DMS153 (cell line): ENCODE data around the gene CTSZ.
"Not testable (repeated sequence)": the region's sequence is repeated elsewhere in the genome, so short reads cannot be mapped to it uniquely, and the experiment has no call there.

ENCODE experiments used
- DNase-seq: peaks from one replicate; lab custom pipeline; 2025; lab: John Stamatoyannopoulos, UW

Gene CTSZ

DNA sequence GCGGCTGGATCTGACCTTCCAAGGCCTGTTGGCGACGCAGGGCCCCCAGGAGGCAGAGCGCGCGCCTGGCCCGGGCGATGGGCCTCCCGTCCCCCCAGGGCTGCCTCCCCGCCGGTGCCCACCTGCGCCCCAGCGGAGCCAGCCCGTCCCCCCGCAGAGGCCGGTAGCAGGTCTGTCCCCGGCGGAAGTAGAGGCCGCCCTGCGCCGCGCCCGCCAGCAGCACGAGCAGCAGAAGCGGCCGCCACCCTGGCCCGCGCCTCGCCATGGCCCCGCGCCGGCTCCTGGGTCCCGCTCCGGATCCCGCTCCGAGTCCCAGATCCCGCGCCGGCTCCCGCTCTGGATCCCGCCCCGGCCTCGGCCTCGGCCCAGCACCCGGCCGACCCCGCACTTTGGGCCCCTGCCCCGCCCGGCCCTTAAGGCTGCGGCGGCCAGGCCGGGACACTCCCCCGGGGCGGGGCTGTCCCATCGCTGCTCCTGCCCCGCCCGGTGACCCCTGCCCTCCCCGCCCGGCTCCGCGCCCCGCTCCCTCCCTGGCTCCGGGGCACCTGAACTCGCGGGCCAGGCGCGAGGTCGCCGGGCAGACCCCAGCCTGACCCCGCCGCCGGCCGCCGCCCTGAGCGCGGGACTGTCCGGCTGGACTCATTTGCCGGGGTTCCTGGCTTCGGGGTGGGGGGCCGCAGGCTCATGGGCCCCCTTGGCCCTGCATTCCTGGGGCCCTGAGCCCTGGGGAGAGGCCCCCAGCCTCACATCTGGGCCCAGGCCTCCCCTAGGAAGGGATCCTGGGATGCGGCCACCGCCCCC lies at the start of gene CTSZ:
CTSZ (minus strand) TSS at position 391 of the 801 bp plus-strand sequence; CDS start at position 265, 126 bp downstream.
- no peak for DNase-seq

DNA sequence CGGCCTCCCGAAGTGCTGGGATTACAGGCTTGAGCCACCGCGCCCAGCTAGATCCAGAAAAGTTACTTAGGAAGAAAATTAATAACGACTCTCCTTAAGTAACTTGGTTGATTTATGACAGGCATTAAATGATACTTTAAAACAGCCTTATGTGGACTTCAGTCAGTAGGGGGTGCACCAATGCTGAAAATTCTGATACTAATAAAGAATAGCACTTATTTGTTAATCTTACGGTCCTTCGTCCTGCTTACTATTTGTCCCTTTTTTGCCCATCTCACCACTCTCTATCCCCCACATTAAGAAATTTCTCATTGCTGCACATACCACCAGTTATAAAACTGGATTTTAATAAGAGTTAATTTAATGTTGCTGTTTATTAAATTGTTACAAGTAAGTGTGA lies 48.2 kb upstream of the CTSZ start:
- no peak for DNase-seq

GRCh38 chr20:59051666-59052185 lies 44.7 kb upstream of the CTSZ start:
- no peak for DNase-seq

GRCh38 chr20:59050437-59050836 lies 43.4 kb upstream of the CTSZ start:
- DNase-seq = no peak

DNA sequence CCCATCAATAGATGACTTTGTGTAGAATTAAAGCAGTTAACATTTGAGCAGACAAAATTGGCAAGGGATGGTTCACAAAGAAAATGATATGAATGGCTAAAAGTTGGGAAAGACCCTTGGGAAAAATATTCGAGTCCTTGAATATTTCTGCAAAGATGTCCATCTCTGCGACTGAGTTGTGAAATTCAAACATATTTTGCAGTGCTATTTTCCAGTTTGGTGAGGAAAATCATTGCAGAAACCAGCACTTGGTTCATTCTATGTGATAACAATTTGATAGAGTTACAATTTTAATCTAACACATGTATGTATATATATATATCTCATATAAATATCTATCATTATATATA lies 41.6 kb upstream of the CTSZ start:
- no peak for DNase-seq

DNA sequence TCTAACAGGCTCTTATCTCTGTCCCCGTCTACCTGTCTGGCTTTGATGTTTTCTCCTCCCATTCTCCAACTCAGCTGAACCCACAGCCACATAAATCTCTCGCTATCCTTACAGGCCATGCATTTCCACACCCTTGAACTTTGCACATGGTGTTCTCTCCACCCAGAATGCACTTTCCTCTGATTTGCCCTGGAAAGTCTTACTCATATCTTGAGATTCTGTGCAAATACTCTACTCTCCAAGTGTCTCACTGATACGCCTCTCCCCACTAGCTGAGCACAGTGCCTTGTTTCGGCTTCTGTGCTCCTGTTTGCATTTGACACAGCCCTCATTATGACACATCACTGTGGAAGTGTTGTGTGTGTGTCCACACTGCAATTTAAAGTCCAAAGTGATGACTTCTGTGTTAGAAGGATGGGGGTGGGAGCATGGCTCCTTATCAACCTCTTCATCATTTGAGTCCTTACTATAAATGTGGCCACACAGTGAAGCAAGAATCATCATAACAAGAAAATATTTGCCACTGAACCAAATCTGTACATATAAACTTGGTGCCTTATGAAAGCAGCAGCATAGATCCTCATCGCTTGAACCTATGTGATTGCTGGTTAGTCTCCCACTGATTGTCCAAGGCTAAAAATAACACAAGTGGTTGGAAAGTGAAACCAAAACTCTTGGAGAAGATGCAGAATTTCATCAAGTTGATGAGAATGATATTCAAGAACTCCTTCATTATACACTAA lies 41.1 kb upstream of the CTSZ start:
- DNase-seq = no peak

DNA sequence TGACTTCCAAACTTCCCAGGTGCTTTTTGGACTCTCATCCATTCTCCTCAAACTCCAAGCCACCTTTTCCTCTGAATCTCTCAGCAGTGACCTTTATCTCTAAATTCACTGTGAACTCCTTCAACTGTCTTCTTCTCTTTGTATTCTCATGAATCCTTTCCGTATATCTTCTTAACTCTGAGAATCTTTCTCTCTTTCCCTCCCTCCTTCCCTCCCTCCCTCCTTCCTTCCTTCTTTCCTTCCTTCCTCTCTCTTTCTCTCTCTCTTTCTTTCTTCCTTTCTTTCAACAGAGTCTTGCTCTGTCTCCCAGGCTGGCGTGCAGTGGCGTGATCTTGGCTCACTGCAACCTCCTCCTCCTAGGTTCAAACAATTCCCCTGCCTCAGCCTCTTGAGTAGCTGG lies 39.8 kb upstream of the CTSZ start:
- DNase-seq = no peak

DNA sequence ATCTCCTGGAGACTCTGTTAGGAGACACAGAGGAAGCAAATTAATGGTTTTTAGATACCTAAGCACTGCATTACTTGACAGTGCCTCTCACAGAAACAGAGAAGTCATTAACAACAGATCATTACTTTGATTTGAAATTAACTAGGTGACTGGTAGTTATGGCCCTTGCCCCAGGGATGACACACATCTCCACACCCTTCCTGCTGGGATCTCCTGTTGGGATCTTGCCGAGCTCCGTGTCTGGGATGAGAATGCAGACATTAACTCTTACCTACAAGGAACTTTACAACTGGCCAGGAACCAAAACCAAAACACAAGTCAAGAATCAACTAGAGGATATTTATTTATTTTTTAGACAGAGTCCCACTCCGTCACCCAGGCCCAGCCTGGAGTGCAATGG lies 37.7 kb upstream of the CTSZ start:
- no peak for DNase-seq

DNA sequence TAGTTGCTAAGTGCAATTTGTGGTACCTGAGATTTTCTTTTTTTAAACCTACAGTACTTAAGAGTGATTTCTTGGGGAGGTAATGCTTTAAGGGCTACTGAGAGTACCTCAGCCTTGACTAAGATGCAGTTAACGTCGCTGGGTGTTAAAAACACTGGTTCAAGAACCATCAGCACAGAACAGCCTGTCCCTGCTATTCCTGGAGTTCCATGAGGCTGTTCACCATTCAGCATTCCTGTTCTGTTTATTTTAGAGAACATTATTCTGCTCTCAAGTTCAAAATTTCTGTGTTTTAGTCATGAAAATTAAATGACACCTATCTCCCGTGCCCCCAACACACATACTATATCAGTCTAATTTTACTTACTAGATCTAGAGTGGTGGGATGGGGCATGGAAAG lies 37.2 kb upstream of the CTSZ start:
- no peak for DNase-seq

GRCh38 chr20:59043698-59044097 lies 36.6 kb upstream of the CTSZ start:
- no peak for DNase-seq

DNA sequence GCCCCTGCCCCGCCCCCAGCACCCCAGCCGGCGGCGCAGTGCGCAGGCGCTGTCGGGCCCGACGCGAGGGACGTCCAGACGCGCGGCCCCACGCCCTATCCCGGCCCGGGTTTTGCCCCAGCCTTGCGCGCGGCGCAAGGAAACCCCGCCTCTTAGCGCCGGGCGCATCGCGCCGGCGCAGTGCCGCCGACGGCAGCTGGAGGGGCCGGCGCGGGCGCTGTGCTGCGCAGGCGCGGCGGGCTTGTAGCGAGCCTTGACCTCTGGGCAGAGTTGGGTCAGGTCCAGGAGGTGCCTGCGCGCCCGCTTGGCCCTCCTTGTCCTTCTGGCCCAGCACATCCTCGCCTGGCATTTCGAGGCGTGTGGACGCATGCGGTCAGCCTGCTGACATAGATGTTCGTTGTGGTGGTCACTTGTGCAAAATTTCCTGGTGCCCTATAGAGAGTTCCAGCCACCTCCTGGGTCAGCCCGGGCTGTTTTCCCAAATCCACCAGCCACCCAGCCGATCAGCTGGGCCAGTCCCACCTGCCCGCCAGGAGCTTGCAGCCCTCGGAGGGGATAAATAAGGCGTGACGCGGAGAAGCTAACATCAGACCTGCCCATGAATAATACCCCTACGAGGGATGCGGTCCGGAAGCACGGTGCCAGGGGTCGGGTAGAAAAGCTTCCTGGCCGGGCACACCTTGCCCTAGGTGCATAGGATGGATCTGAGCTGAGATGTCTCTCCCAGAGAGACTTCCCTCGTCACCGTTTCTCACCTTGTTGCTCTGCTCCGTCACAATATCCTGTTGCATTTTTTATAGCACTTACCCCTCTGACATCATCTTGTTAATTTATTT lies 36.0 kb upstream of the CTSZ start:
- peak; percentile 83 for DNase-seq

- no peak for DNase-seq
Observed at GRCh38 chr20:59042151-59042795, 35.2 kb upstream of the CTSZ start, which contains the start of gene PRELID3B. Gene PRELID3B (minus strand): TSS chr20:59042786. CDS start chr20:59042730, 56 bp downstream.

GRCh38 chr20:59041487-59041886 lies 34.4 kb upstream of the CTSZ start:
- DNase-seq = not testable (repeated sequence)

DNA sequence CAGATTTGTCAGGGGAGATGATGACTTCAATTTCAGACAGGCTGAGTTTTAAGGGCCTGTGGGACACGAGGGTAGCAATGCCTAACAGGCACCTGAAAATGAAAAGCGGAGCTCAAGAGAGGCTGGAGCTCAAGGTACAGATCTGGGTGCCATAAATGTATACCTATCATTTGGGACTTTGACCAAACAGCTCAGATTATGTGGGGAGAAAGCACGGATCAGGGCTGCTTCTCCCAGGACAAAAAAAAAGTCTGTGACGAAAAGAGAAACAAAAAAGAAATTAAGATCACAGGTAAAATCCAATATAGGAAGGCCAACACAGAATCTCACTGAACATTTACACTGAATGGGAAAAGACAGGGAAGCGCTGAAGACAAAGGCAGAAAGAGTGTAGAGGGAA lies 33.6 kb upstream of the CTSZ start:
- DNase-seq = no peak

DNA sequence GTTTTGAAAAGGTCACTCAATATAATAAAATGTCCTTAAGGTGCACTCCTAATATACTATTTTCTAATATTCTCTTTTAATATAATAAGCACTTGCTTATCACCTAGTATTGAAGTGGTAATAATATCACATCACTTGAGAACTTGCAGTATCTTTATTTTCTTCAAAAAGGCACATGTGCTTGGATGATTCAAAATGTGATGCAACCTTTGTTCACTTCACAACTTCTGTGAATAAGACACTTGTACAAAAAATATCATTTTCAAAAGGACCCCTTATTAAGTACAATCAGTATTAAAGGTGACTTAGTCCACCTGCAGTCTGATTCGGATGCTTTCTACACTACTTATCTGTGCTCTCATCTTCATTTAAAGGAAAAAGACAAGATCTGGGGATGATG lies 32.2 kb upstream of the CTSZ start:
- no peak for DNase-seq

- DNase-seq = no peak
Observed at GRCh38 chr20:59037386-59037785, 30.3 kb upstream of the CTSZ start.

- DNase-seq = no peak
Observed at GRCh38 chr20:59035381-59035780, 28.3 kb upstream of the CTSZ start.

- no peak for DNase-seq
Observed at GRCh38 chr20:59033616-59034165, 26.6 kb upstream of the CTSZ start.

GRCh38 chr20:59033093-59033492 lies 26.0 kb upstream of the CTSZ start:
- DNase-seq = no peak

DNA sequence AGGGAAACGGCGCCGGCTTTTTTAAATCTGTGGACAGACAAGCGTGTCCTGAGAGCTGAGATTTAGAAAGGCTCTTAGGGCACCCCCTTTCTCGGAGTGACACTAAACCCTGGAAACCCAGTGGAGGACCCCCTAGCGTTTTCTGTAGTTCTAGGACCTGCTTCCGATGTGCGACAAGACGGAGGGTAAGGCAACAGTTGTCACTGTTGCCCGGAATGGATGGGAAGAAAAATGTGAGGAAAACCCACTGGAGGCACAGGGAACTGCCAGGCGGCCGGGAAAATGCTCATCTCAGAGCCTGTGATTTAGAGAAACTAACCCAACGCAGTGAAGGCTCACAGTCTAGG lies 25.6 kb upstream of the CTSZ start:
- peak; percentile 35 for DNase-seq

GRCh38 chr20:59032023-59032712 lies 25.1 kb upstream of the CTSZ start, which contains the start of gene ATP5F1E:
Gene ATP5F1E (minus strand): TSS chr20:59032335. CDS start chr20:59032251, 84 bp downstream.
- peak; percentile 89 for DNase-seq
